Activated CD4-positive, alpha-beta T cell treated with anti-CD3 and anti-CD28 coated beads, Interleukin-2, Interleukin-6, amounts not matched to agents 100 ng/mL and 50 ng/mL, durations not matched to agents 16 hours and 8 hours (primary cell): ENCODE measurements around the gene KCNK1.
A peak's percentile ranks its signal among the peaks of the same experiment; 100 is the strongest.

Experiments
- DNase-seq: peaks from one replicate; pipeline ENCODE4 v3.0.0-alpha.2; 2020

KCNK1 gene

DNA sequence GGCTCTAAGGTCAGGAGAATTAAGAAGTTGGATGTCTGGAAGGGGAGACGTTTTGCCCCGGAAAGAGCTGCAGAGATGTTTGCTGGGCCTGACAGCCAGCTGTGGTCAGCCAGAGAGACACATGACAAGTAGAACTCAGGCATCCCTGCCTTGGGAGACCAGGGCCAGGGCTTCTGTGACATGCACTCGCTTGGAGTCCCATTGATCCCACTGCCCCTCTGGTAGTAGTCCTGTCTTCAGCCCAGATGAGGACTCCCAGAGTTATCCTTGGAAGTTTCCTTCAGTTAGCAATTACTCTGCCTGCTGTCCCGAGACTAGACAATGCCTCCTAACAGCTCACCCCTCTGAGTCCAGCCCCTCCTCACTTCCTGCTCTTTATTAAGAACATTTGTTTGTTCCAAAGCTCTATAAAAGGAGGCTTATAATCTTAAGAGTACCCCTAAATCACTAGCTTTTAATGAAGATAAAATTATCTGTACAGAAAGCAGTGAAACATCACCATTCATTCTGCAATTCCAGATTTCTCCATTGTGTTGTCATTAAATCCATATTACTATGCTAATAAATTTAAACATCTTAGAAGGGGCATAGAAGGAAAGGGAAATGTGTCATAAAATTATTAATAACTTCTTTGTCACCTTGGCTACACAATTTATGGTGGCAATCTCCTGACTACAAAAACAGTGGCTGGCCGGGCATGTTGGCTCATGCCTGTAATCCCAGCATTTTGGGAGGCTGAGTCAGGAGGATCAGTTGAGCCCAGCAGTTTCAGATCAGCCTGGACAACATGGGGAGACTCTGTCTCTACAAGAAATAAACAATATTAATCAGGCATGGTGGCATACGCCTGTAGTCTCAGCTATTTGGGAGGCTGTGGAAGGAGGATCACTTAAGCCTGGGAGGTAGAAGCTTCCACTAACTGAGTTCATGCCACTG lies 94.2 kb downstream of the KCNK1 start:
- DNase-seq: no peak

DNA sequence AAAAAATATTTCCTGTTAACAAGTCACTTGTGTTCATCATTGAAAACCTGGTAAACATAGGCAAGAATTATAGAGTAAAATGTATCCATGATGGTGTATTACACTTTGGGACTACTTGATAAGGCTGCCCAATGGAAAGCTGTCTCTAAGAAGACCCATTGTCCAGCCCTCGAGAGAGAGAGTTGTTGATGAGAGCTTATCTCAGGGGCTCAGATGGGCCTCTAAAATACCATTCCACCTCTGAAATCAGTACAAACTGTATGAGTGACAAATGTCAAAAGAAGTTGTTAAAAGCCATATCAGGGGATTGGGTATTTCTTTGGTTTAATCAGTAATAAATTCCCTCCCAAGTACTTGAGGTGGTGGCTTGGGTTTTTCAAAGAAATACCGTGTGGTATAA lies 96.1 kb downstream of the KCNK1 start:
- no peak for DNase-seq

DNA sequence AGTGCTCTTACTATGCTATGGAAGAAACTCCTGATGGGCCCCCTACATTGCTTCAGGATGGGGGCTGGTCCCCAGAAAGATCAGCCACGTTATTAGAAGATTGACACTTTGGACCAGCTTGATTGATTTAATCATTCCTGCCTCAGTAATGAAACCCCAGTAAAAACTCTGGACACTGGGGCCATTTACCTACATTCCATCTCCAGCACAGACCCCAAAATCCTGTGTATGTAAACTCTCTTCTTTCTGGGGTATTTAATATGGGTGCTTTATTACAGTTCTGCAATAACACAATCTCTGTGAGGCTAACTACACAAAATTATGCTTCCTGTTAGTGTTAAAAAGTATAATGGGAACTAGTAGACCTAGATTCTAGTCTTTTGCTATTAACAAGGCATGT lies 96.6 kb downstream of the KCNK1 start:
- DNase-seq: no peak

DNA sequence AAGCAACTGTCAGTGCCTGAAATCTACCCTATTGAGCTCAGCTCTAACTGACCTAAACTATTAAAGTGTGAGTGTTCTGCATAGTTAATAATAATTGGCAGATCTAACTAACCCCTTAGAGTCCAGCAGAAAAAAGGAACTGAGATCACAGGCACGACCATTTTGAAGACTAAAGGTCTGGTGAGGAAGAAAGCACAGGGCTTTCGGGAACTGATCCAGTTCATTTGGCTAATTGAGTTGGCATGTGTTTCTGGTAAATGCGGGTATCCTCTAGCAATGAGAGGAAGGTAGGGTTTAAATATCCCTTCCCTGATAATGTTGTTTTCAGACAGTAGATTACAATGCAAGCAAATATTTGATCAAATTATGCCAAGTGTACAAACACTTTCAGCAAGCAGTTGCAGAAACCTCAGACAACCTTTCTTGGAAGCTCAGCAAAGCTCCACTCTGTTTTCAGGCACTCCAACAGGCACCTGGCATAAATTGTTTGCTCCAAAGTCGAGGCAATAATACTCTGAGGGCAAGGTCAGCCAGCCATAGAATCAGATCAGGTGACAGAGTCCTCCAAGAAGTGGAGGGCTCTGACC lies 100.8 kb downstream of the KCNK1 start:
- DNase-seq: no peak

DNA sequence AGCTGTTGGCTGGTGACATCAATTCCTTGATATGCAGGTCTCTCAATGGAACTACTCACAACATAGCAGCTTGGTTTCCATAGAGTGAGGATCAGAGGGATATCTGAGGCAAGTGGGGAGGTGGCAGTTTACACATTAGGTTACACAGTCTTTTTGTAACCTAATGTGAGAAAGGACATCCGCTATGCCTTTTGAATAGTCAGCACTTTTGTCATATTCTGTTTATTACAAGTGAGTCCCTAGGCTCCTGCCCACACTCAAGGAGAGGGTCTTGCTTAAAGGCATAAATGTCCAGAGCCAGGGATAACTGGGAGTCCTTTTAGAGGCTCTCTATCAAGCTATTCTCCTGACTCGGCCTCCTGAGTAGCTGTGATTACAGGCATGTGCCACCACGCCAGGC lies 104.2 kb downstream of the KCNK1 start:
- DNase-seq: no peak

DNA sequence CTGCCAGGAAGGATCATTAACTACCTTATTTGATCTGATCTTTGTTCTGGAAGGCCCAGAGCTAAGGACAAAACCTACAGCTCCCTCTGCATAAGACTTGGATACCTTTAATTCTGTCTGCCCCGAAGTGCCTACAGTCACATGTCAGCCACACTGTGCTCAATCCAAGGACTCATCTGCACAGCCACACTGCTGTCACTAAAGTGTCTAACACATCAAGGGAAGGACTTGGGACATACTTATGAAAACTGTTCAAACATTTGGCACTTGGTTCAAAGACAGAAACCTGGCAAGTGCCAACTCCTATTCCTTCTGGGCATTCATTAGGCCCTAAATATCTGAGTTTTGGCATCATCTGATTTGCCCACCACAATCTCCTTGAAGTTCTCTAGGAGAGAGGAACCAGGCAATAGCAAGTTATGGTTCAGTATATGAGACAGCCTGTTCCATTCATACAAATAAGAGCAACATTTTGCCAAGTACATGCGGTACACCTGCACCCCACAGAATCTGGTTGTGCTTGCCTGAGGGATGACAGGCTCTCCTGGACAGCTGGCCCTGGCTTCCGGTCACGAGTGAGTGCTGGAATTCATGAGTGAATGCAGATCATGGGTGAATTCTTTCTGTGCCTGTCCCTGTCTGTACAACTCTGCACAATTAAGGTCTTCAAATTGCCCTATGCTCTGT lies 105.9 kb downstream of the KCNK1 start:
- no peak for DNase-seq

DNA sequence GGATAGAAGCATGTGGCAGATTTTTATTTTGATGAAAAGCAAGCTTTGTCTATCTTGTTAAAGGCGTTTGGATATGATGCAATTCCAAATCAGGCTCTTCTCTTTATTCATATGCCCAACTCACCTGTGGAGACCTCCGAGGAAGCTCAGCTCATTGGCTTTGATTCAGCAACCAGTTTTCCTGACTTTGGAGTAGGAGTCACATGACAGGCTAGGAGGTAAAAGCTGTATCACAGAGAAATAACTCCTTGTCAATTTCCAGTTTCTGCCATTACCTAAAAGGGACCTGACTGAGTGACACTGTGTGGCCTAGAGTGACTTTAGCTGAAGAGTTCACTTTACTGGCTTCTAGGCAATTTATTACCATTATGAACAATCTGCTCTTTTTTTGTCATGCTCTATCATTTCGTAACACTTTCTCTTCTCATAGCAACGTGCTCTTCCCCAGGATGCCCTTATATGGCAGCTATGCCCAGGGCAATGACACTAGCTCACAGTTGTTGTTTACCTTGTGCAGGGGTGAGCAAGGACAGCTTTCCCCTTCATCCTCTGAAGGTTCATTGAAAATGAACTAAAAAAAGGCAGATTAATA lies 107.2 kb downstream of the KCNK1 start:
- DNase-seq: peak; percentile 42
